Mucosa of rectum (tissue), 2 donors: ENCODE results near the gene KCNQ1OT1.

Experiments
- H3K27ac ChIP-seq, 2 donors: one replicate each; pipeline ENCODE4 v1.7.0; 2013; ENCODE audit warnings: inconsistent platforms in 2 of 2, low read depth in 2 of 2, low read length in 2 of 2
- H3K27me3 ChIP-seq, 2 donors: one replicate each; pipeline ENCODE4 v1.7.0; 2013; ENCODE audit warnings: low read length in 2 of 2; ENCODE audit not compliant: control insufficient read depth in 2 of 2, insufficient read depth in 2 of 2
- H3K36me3 ChIP-seq, 2 donors: one replicate each; pipeline ENCODE4 v1.7.0; 2013; ENCODE audit warnings: low read length in 2 of 2; ENCODE audit not compliant: control insufficient read depth in 2 of 2, insufficient read depth in 2 of 2
- H3K4me1 ChIP-seq, 2 donors: one replicate each; pipeline ENCODE4 v1.7.0; 2013; ENCODE audit warnings: low read length in 2 of 2, mild to moderate bottlenecking in 1 of 2; ENCODE audit not compliant: control insufficient read depth in 2 of 2, insufficient read depth in 2 of 2
- H3K4me3 ChIP-seq, 2 donors: one replicate each; pipeline ENCODE4 v1.7.0; 2013; ENCODE audit warnings: low read length in 2 of 2
- H3K9ac ChIP-seq, 2 donors: one replicate each; pipeline ENCODE4 v1.7.0; 2013; ENCODE audit warnings: low read length in 2 of 2, low read depth in 1 of 2, mild to moderate bottlenecking in 1 of 2
- H3K9me3 ChIP-seq, 2 donors: one replicate each; pipeline ENCODE4 v1.7.0; 2013; ENCODE audit warnings: low read length in 2 of 2; ENCODE audit not compliant: control insufficient read depth in 2 of 2
- donor health status: healthy.
- donor health status: Normal muscosa, but diverticular disease.

Gene KCNQ1OT1

DNA sequence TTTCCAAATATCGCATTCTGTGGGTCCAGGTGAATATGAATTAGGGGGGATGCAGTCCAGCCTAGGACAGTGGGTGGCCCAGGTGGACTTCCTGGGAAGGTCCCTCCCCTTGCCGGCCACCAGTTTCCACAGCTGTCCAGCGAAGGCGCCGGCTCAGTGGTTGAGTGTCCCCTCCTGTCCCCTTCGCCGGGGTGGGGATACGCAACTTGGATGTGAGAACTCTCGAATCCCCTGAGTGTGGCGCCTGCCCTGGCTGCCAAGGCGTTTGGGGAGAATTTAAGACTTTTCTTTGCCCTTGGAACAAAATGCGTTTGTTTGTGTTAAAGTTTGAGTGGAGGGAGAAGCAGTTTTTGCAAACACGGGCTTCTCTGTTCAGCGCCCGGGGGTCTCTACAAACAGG, 123.7 kb downstream of the KCNQ1OT1 start:
- Histone ChIP-seq H3K4me1 (peaks cover 11 to 15% of the 10 kb centered on the region in 2 donors), H3K27ac (no peak overlapping the region), H3K4me3 (no peak overlapping the region), H3K36me3 (no peaks in the 10 kb centered on the region), H3K9me3 (no peaks in the 10 kb centered on the region), H3K27me3 (no peaks in the 10 kb centered on the region), H3K9ac (no peak overlapping the region)

DNA sequence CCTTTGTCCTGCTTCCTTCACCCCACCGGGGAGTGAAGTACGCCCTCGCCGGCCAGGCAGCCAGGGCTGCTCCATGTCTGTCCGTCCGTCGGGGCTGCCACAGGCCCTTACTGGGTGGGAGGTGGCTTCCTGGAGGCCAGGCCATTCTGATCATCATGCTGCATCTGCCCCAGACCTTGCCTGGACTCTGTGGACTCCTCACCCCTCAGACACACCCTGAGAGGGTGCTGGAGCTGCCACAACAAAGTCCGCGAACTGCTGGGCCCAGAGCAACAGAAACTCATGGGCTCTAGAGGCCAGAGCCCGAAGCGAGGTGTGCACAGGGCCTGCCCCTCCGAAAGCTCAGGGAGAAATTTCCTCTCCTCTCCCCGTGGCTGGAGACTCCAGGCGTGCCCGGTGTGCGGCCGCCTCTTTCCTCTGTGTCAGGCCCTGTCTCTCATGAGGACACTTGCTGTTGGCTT, 124.2 kb downstream of the KCNQ1OT1 start:
- no peaks in the 10 kb centered on the region for H3K9me3 ChIP-seq
- H3K9ac ChIP-seq, result peak overlapping the region in 1 of 2 donors; percentile 33
- H3K4me1 ChIP-seq, result peaks cover 11 to 15% of the 10 kb centered on the region in 2 donors
- no peaks in the 10 kb centered on the region for H3K27me3 ChIP-seq
- H3K27ac ChIP-seq, result no peak overlapping the region
- H3K36me3 ChIP-seq, result no peaks in the 10 kb centered on the region
- H3K4me3 ChIP-seq, result no peak overlapping the region

DNA sequence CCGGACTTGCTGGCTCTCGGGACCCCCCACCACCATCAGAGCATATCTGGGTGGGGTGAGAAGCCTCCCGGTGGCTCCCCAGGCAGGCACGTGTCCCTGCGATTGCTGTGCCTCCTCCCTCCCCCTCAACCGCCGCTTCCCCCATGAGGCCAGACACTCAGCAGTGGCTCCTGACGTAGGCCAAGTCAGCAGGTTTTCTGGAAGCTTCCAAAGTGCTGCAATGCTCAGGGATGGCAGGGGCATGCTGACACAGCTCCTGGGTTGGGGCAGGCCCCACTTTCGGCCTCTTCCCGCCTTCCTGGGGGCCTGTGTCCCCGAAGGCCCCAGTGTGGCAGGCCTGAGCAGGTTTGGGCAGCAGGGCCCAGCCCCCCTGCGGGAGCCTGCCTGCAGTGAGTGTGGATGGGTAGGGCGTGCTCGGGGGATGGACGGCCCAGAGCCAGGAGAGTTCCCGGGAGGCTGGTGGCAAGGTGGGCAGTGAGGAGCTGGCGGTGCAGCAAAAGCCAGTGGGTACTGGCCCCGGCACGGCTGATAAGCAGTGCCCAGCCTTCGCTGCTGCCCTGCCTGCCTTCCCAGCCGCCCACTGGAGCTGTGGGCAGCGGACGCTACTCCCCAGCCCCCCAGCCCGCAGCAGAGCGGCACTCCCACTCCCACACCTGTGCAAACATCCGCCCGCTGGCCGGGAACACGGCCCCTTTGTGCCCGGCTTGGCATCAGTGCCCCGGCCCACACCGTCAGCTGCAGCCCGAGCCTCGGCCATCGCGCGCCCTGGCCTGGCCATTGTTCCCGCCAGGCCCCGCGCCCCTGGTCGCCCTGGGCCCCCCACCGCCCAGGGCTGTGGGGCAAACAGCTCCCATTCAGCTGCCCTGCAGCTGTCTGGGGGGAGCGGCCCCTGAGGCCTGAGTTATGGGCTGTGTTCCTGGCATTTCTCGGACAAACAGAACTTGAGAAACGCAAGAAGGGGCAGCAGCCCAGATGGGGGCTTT, 125.0 kb downstream of the KCNQ1OT1 start:
- Histone ChIP-seq H3K9me3 (no peaks in the 10 kb centered on the region), H3K4me3 (no peak overlapping the region), H3K27me3 (no peaks in the 10 kb centered on the region), H3K4me1 (peaks cover 11 to 15% of the 10 kb centered on the region in 2 donors), H3K27ac (no peak overlapping the region), H3K9ac (peak overlapping the region in 1 of 2 donors; percentile 33), H3K36me3 (no peaks in the 10 kb centered on the region)

DNA sequence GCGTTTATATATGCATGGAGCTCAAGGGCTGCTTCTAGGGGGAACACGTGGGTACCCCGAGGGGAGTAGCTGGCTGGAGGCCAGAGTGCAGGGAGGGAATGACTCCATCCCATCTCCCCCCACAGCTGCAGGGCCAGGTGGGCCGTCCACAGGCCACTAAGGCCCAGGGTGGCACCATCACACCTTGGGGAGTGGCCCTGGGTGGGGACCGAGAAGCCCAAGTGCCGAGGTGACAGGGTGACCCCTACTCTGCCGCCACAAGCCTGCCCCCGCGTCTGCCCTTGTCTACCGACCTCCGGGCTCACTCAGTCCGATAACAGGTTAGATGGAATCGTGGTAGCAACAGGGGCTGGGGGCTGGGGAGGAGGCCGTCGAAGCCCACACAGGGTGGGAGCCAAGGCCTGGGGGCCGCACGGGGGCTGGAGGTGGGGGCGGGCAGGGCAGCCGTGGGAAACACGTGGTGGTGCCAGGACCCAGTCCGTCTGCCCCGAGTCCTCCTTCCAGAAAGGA, 125.7 kb downstream of the KCNQ1OT1 start:
- H3K9me3 ChIP-seq, result no peaks in the 10 kb centered on the region
- no peak overlapping the region for H3K4me3 ChIP-seq
- peaks cover 11 to 15% of the 10 kb centered on the region in 2 donors for H3K4me1 ChIP-seq
- H3K9ac ChIP-seq, result no peak overlapping the region
- H3K27me3 ChIP-seq, result no peaks in the 10 kb centered on the region
- no peak overlapping the region for H3K27ac ChIP-seq
- H3K36me3 ChIP-seq, result no peaks in the 10 kb centered on the region

DNA sequence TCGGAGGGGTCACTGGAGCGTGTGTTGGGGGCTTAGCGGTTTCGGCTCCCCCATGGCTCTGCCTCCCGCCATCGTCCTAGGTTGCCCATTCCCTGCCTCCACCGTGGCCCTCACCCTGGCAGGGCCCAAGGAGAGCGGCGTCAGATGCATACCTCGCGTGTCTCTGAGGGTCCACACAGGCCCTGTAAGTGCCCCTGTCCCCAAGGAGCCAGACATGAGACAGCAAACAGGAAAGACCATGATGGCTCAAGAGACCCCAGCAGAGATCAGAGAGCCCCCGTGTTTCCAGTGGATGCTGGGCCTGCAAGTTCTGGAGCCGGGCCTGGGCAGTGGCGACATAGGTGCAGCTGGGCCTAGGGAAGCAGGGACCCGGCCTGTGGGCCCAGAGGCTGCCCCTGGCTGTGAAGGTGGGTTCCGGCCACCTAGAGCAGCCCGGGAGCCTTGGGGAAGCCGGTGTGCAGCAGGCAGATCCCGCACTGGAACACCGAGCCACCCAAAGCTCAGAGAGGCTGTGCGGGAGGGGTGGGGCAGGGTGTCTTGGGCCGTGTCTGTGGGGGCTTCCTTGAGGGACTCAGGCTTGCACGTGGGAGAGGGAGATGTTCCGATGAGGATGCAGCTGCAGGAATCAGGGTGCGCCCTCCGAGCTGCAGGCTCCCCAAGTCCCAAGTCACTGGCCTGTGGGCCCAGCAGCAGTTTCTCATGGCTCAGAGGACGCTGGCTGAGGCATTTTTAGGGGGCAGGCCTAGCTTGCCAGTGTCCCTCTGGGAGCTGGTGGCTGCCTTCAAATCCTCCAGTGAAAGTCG, 126.4 kb downstream of the KCNQ1OT1 start:
- H3K36me3 ChIP-seq, result no peaks in the 10 kb centered on the region
- no peak overlapping the region for H3K27ac ChIP-seq
- H3K27me3 ChIP-seq, result no peaks in the 10 kb centered on the region
- no peak overlapping the region for H3K4me3 ChIP-seq
- H3K9me3 ChIP-seq, result no peaks in the 10 kb centered on the region
- no peak overlapping the region for H3K9ac ChIP-seq
- peaks cover 11 to 15% of the 10 kb centered on the region in 2 donors for H3K4me1 ChIP-seq

DNA sequence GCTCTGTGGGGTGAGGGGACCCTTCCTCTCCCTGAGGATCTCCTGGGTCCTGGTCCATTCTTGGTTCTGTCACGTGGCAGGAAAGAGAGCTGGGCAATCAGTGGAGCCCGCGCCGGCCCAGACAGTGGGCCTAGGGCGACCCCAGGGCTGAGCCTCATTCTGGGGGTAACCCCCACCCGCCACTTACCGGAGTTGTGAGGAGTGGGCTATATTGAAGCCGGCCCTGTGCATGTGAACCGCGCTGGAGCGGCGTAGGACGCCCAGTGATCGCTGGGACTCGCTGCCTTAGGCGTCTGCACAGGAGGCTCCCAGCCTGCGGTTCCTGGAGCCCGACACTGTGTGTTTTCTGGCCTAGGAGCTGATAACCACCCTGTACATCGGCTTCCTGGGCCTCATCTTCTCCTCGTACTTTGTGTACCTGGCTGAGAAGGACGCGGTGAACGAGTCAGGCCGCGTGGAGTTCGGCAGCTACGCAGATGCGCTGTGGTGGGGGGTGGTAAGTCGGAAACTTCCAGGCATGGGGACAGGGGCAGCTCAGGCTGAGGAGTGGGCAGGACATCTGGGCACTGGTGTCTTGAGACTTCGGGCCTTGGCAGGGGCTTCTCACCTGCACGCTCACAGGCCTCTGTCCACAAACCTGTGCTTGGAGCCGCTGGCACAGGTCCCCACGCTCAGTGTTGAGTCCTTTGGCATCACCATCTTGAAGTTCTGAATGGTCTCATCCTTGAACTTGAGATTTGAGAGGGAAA, 127.1 kb downstream of the KCNQ1OT1 start:
- Histone ChIP-seq H3K4me3 (no peak overlapping the region), H3K9me3 (no peaks in the 10 kb centered on the region), H3K27me3 (no peaks in the 10 kb centered on the region), H3K27ac (no peak overlapping the region), H3K4me1 (peaks cover 8 to 11% of the 10 kb centered on the region in 2 donors), H3K9ac (no peak overlapping the region), H3K36me3 (no peaks in the 10 kb centered on the region)

DNA sequence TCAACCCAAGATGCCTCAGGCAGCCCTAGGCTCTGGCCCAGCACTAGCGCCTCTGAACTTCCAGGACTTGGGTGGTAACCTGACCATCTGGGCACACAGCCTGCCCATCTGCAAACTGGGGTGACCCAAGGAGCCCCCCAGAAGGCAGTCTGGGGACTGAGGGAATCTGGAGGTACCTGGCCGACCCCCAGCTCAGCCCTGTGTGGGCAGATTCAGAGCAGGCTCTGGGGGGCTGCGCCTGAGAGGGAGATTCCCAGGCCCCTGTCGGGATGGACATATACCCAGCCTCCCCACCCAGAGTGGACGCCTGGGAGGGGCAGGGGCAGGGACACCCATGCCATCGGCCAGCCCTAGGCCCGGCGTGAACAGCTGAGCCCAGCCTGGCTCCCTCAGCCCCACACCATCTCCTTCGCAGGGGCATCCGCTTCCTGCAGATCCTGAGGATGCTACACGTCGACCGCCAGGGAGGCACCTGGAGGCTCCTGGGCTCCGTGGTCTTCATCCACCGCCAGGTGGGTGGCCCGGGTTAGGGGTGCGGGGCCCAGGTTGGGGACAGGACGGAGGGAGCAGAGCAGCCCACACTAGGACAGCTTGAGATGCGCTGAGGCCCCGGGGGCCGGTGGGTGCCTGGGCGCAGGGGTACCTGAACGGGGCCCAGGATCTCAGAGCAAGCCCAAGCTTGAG, 128.1 kb downstream of the KCNQ1OT1 start:
- H3K4me1 ChIP-seq, result peaks cover 5 to 6% of the 10 kb centered on the region in 2 donors
- no peak overlapping the region for H3K9ac ChIP-seq
- H3K36me3 ChIP-seq, result no peaks in the 10 kb centered on the region
- H3K27me3 ChIP-seq, result no peaks in the 10 kb centered on the region
- H3K4me3 ChIP-seq, result no peak overlapping the region
- H3K9me3 ChIP-seq, result no peaks in the 10 kb centered on the region
- no peak overlapping the region for H3K27ac ChIP-seq

DNA sequence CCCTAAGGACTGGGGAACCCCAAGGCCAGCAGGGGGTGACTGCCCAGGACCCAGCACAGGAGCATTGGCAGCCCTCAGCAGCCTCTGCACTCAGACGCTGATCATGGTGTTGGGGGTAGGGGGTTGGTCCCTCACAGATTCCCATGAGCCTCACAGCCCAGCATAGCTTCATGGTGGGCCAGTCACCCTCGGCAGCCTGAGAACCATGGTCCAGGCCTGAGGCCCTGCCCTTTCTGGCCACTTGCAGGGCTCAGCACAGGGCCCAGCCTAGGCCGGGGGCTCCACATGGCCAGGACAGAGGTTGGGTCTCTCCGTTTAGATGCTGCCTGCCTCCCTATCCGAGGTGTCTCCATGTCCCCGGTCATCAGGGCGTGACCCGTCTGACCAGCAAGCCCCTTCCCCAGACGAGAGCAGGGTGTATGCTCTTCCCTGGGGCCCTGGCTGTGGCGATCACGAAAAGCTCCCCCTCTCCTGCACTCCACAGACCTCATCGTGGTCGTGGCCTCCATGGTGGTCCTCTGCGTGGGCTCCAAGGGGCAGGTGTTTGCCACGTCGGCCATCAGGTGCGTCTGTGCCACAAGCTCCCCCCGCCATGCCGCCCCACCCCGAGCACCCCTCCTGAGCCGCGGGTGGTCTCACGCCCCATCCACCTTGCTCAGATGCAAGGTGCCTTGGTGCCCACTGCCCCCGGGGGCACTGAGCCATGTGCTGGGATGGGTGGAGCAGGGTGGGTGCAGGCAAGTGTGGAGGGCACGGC, 128.8 kb downstream of the KCNQ1OT1 start:
- Histone ChIP-seq H3K9ac (no peak overlapping the region), H3K4me3 (no peak overlapping the region), H3K36me3 (no peaks in the 10 kb centered on the region), H3K4me1 (peaks cover 7 to 12% of the 10 kb centered on the region in 2 donors), H3K9me3 (no peaks in the 10 kb centered on the region), H3K27ac (no peak overlapping the region), H3K27me3 (no peaks in the 10 kb centered on the region)
